GM19043 (cell line): ENCODE data around the gene COBLL1.
"Not testable (repeated sequence)": the region's sequence is repeated elsewhere in the genome, so short reads cannot be mapped to it uniquely, and the experiment has no call there.

Experiments
- ATAC-seq: cut with Tn5 transposase; IDR thresholded peaks from one replicate; pipeline ENCODE4 v1.9.1; 2021; ENCODE audit warnings: low read depth; ENCODE audit not compliant: unreplicated experiment

COBLL1 gene

DNA sequence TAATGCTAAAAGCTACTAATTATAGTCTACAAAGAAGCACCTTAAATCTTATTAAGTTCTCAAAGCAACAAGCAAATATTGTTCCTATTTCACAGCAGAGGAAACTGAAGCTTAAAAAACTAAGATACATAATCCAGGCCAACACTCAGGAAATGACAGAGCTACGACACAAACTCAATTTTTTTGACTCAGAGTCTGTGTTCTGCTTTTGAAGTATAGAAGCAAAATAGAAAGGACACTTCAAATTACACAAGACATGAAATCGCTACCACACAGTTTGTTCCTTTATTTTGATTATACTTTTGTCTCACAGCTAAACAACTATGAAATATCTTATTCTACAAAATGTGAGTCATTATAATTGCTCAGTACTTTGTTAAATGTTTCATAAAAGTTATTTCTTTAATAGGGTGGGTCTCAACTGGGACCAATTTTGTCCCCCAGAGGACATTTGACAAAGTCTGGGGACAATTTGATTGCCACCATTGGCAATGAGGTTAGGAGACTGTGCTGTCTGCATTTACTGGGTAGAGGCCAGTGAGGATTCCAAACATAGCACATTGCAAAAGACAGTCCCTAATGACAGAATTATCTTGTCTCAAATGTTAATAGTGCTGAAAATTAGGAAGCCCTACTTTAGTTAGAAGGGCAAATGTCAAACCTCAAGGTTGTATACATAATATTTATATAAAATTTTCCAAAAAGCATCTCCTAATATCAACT, 118.8 kb downstream of the COBLL1 start:
- no peak for ATAC-seq

DNA sequence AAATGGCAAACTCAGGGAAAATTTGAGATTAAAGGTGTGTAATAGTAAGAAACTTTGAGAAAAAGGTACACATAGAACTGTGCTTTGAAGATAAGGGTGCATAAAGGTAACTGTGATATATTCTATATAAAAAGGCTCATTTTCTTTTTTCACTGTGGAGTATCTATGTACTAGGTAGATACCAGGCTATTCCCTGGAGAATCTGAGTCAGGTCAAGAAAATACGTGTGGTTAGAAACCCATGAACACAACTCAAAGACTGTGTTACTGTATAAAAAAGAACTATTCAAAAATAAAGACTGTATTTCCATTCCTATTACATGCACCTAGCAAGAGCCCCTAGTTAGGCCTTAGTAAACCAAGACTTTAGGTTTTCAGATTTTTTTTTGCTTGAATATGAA, 120.2 kb downstream of the COBLL1 start:
- no peak for ATAC-seq

DNA sequence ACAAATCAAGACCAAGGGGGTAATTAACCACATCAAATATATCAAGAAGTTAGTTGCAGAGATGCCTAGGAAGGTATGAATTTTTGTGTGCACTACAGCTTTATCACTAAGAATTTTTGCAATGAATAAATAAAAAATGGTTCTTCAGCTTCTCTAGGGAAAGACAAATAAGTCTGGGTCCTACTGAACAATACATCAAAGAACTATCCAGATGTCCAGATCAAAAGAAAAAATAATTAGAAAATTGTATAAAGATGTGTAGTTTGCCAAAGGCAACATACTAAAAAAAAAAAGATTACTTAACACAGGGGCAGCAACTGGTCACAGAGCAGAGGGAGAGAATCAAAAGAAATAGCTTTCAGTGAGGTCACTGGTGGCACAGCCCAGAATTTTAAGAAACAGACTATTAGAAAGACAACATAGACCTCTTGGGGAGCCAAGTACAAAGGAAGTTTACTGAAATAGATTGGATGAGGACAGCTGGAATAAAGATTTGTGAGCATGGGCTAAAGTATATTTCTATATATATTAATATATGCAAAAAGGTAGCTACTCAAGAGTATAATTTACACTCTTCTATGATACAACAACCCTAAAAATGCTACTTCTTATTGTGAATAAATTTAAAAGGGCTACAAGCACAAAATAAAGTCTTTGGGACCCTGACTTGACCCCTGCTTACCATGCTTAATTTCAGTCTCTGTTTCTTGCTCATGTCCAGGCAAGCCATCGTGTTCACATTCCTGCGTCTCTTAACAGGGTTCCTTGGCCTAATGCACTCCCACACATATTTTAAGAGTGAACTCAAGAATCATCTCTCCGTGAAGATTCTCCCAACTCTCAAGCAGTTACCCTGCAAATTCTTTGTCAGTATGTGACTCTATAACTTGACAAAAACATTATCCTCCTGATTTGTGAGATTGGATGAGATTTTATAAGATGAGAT, 121.4 kb downstream of the COBLL1 start:
- ATAC-seq, result no peak

DNA sequence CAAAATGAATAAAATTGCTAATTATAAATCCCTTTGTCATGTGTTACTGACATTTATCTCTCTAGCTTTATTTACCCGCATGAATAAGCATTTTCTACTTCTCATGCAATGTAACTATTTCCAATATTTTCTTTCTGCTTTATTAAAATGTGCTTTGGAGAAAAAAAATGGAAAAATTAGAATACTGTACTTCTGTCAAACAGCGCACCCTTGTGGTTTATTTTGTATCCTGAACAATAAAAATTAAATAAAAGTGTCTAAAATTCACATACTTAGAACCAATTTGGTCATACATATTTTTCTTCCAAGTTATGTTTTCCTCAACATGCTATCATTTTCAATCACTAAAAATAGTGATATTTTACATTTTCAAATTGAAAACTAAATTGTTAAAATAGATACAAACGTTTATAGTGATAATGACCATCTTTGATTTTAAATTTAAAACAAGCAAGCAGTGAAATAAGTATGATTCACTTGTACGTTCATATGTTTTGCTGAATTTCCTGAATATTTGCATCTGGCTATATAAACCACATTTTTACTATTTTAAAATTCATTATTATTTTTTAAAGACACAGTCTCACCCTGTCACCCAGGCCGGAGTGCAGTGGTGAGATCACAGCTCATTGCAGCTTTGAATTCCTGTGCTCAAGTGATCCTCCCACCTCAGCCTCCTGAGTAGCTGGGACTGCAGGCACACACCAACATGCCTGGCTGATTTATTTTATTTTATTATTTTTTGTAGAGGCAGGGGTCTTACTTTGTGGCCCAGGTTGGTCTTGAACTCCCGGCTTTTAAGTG, 124.4 kb downstream of the COBLL1 start:
- no peak for ATAC-seq

DNA sequence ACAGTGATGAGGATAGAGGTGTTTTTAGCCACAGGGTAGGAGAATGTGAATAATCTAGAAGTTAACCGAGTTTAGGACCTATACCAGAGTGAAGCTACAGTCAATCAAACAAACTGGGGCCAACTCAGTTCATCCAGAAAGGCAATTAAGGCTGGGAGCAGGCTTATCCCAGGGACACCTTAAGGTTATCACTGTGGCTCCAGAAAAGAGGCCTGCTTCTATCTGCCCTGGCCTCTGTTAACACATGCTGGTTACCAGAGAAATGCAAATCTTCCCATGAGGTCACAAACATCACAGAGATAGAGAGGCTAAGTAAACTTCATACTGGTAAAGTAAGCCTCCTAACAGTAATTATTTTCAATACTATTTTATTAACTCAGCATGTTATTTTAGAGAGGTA, 127.2 kb downstream of the COBLL1 start:
- ATAC-seq, result no peak

DNA sequence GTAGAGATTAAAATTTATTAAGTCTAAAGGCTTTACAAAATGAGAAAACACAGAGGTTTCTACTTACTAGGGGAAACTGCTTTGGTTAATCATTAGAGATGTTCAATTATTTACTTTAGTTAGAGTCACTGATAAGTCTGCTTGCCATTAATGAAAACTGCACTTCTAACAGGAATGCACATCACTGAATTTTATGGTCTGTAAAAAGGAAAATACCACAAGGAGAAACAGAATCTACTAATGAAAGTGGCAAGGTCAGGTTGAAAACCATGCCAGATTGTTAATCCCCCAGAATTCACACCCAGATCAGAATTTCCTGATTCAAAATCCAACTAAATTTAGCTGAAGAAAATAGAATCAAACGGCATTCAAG, 129.9 kb downstream of the COBLL1 start:
- ATAC-seq, result no peak

DNA sequence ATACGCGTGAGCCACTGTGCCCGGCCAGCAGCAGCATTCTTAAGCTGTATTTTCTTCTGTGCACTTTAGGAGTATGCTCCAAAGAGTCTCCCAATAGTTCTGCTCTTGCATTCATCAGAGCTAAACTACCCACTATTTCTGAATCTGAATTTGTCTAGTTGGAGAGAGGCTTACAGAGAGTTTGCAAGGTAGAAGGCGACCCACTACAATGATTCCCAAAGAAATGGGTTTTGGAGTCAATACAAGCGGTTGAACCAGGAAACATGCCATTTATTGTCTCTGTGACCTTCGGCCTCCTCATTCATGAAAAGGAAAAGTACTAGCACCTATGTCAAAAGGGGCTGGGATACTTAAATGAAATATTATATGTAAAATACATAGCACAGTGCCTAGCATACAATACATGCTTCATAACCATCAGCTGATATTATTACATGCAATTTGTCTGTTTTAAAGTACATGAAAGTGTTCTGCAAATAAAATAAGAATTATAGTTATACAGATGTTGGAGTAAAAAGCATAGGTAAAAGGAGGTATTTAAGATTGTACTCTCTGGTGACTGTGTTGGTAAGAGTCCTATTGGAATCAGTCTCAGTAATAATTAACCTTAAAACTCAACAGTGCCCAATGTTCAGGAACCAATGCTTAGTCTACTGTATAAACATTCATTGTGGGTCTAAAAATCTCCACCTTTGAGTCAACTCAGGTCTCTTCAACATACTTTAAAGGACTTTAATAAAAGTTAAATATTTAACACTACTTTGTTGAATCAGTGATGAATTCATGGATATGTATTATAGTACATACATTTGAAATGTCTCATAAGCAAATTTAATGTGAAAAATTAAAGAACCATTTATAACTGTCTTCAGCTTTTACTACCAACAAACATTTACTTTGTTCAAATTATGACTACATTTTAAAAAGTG, 130.5 kb downstream of the COBLL1 start:
- ATAC-seq, result no peak

DNA sequence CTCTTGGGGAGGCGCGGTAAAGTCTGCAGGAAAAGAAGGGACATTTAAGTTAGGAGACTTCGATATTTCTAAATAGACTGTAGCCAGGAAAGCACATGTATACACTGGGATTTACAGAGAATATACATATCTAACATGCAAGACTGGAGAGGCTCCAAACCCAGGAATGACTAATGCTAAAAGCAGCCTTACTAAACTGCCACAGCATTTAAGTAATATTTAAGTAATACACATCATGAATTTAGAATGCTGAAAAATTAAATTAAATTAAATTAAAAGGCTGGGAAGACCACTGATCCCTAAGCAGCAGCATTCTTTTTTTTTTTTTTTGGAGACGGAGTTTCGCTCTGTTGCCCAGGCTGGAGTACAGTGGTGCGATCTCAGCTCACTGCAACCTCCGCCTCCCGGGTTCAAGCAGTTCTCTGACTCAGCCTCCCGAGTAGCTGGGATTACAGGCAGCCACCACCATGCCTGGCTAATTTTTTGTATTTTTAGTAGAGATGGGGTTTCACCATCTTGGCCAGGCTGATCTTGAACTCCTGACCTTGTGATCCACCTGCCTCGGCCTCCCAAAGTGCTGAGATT, 131.3 kb downstream of the COBLL1 start:
- ATAC-seq, result not testable (repeated sequence)

DNA sequence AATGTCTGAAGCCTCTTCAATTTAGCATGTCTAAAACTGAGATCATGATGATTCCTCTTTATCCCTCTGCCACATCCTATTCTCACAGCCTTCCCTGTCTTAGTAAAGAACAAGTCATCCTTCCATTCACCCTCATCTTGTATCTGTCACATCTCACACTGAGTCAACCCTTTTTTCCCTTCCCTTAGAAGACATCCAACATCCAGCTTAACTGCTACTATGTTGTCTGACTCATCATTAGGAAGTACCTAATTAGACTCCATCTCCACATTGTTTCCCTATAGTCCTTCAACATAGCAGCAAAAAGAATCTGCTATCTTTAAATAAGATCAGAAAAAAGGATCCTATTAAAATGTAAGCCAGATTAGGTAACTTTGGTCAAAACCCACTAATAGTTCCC, 135.1 kb downstream of the COBLL1 start:
- no peak for ATAC-seq

DNA sequence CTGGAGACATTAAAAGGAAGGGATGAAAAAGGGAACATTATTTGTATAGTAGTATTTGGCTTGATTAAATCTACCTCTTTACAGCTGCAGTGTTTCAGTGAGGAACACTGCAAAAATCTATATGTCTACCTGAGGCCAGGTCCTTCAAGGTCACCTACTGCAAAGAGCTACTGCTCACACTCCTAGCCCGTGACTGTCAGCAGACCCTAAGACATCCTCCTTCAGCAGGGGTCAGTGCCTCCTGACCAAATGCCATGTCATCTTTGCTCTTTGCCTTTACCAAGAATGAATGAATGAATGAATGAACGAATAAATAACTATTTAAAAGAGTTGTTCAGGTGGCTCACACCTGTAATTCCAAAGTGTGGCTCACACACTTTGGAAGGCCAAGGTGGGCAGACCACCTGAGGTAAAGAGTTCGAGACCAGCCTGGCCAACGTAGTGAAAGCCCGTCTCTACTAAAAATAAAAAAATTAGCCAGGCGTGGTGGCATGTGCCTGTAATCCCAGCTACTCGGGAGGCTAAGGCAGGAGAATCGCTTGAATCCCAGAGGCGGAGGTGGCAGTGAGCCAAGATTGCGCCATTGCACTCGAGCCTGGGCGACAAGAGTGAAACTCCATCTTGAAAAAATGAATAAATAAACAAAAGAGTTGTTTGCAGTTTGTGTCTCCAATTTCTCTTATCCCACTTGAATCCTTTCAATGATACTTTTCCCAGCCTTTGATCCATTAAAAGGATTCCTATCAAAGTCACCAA, 136.0 kb downstream of the COBLL1 start:
- ATAC-seq, result no peak

DNA sequence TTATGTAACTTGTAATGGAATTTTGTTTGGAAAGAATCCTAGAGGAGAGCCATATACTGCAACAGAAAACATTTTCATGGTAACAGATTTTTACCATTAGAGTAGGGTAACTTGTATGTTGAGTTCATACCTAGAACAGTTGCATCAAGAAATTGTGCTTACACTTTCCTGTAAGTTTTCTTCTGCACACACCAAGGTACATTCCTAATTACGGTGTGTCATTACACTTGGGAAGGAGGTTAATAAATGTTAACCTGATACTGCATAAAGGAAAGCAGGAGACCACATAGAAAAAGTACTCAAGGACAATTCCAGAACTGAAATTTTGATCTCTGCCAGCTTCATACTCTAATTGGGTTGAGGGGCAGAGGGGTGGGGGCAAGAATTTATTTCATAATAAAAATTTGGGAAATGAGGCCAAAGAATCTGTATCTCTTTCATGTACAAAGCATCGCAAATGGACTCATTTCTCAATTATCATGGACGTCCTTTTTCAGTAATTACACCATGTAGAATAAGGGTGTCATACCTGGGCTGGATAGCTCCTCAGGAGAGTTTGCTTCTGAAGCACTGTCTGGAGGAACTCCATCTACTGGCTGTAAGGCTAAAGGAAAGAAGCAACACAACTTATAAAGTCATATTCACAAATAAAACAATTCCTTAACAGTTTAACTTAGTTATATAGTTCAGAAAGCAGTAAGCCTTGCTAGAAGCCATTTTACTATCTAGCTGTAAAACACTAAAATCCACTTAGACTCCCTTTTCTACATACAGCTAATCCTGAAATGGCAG, 137.5 kb downstream of the COBLL1 start:
- ATAC-seq, result no peak

DNA sequence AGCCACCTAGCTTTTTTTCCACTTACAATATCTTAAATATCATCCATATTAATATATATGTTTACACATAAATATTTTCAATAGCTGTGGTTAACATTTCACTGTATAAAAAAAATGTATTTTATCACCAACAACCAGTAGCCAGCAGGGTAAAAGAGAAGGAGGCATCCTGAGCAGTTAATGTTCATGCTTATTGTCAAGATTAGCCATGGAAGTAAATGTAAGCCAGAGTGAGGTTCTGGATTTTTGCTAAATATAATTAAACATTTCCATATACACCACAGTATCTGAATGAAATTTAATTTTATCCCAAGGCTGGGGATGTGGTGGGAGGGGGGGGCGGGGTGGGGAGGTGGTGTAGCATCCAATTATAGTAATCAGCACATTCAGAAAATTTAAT, 140.1 kb downstream of the COBLL1 start:
- no peak for ATAC-seq

DNA sequence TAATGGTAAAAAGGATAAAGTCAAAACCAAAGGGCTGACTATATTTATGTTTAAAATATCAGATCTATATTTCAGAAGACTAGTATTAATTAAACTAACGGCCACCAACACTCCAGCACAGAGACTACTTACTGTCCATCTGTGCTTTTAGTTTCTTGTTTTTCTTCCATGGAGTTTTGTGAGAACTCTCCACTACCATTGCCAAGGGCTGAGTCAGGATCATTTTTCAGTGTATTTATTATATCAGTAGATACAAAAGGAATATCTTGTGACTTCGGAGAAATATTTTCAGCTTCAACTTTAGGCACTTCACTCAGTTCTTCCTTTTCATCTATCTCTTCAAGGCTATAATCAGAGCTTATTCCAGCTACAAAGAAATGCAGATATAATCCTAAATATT, 141.2 kb downstream of the COBLL1 start:
- no peak for ATAC-seq

DNA sequence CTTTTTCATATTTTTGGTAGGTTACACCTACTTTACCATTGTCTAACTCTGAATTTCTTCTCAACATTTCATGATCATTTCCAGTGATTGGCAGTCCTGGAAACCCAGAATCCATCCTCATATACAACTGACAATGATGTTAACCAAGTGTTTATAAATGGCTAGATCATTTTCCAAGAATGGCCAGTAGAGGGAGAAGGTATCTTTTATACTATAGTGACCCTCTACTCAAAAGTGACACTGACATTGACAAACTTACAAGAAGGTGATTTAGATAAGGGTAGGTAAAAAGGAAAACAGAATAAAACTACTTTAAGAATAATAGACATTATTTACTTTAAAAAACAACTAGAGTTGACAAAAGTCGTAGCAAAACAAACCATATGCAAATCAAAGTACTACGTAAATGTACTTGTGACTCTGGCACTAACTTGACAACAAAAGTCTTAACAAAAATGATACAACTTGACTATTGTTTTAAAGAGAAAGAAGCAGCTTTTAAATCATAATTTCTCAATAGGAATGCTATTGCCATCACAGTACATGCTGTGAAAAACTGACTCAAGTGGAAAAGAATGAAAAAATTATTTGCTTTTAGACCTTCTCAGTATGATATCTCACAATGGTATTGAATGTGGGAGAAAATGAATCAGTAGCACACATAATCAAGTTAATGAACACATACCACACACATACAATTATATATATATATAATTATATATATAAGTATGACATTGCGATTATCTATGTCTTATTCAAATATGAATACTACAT, 143.7 kb downstream of the COBLL1 start:
- ATAC-seq, result no peak

DNA sequence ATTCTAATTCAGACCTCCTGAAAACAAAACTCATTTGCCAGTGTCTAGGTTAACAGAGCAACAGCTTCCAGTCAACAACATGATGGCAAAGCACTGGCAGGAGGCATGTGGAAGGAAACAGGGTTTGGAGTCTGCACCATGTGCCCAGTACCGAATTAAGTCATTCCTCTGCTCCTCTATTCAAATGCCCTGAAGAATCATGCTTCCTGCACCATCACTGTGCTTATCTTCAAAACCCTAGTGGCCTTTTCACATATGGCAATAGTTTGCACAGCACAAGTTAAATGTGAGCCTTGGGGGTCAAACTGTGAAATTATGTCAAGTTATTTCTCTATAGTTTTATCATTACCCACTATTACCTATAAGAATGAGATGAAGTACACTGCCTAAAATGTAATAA, 145.0 kb downstream of the COBLL1 start:
- ATAC-seq, result no peak

DNA sequence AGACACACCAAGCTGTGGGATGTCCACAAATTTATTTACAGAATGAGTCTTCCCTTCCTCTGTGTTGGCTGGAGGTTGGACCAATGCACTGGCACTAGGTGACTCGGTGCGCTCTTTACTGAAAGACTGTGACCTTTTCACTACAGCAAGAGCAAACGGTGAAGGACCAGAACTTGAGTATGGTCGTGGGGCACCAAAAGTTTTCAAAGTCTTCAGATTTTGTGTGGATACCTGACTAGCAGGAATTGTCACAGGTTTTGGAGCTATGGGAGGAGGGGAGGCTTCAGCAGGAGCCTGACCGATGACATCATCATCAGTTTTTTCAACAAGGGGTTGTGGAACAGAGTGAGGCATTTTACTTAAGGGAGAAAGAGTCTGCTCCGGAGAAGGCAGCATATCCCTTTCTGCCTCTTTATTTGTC, 147.3 kb downstream of the COBLL1 start:
- ATAC-seq, result no peak

DNA sequence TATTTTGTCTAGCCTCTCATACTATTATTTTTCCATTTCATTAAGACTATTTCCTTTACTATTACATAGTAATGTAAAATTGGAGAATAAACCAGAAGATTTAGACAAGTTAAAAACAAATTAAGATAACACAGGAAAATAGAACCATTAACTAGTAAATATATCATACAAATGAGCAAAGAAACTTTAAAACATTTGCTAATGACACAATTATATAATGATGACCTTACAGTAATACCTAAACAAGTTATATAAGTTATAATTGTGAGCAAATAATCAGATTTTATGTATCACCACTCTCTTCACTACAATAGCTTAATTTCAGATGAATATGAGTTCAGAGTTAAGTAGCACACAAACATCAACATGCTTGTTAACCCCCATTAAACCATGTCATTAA, 147.8 kb downstream of the COBLL1 start:
- no peak for ATAC-seq
